Liver (tissue), 9 donors: ENCODE measurements around the gene PHKB. TPM values are rescaled to one million over a fixed set of nuclear protein-coding genes. Genes with fewer than 3 reads are reported as not detected.

Source experiments
- DNase-seq: peaks from one replicate; pipeline ENCODE4 v3.0.0-alpha.2; 2017; ENCODE audit warnings: low spot score
- H3K27ac ChIP-seq, 2 donors: one replicate each; pipeline ENCODE4 v1.7.0; 2013; ENCODE audit warnings: inconsistent platforms in 2 of 2, low read length in 2 of 2, control low read depth in 1 of 2, low read depth in 1 of 2, mild to moderate bottlenecking in 1 of 2
- H3K27me3 ChIP-seq, 4 donors: one replicate each; pipeline versions ENCODE4 v1.6.1 to v1.7.0; 2013; ENCODE audit warnings: low read length in 3 of 4, inconsistent platforms in 1 of 4, mild to moderate bottlenecking in 1 of 4, moderate library complexity in 1 of 4; ENCODE audit not compliant: control insufficient read depth in 4 of 4, insufficient read depth in 4 of 4
- H3K36me3 ChIP-seq, 4 donors: one replicate each; pipeline versions ENCODE4 v1.6.1 to v1.7.0; 2013; ENCODE audit warnings: low read length in 3 of 4, mild to moderate bottlenecking in 3 of 4, low read depth in 1 of 4, moderate library complexity in 1 of 4; ENCODE audit not compliant: control insufficient read depth in 4 of 4, insufficient read depth in 3 of 4
- H3K4me1 ChIP-seq, 4 donors: one replicate each; pipeline versions ENCODE4 v1.6.1 to v1.7.0; 2013; ENCODE audit warnings: low read length in 3 of 4, mild to moderate bottlenecking in 3 of 4, moderate library complexity in 1 of 4; ENCODE audit not compliant: control insufficient read depth in 4 of 4, insufficient read depth in 4 of 4
- H3K4me3 ChIP-seq, 3 donors: one replicate each; pipeline versions ENCODE4 v1.6.1 to v1.7.0; 2013; ENCODE audit warnings: low read length in 3 of 3, control low read depth in 1 of 3, low read depth in 1 of 3, mild to moderate bottlenecking in 1 of 3
- H3K9ac ChIP-seq, 2 donors: one replicate each; pipeline ENCODE4 v1.7.0; 2013; ENCODE audit warnings: low read length in 2 of 2, mild to moderate bottlenecking in 2 of 2, moderate library complexity in 2 of 2, control low read depth in 1 of 2, low read depth in 1 of 2
- H3K9me3 ChIP-seq, 4 donors: one replicate each; pipeline versions ENCODE4 v1.6.1 to v1.7.0; 2013; ENCODE audit warnings: low read length in 3 of 4; ENCODE audit not compliant: control insufficient read depth in 4 of 4
- CTCF ChIP-seq: fragments of 150-350 bp; IDR thresholded peaks from 2 replicates; pipeline ENCODE4 v1.5.1; 2017; ENCODE audit warnings: improper control_type of control experiment, low read depth, low read length; ENCODE audit not compliant: missing input control
- FOXA1 ChIP-seq: IDR thresholded peaks from 2 replicates; pipeline ENCODE4 v1.6.1; 2016; ENCODE audit warnings: antibody characterized with exemption
- FOXA2 ChIP-seq: IDR thresholded peaks from 2 replicates; pipeline ENCODE4 v1.6.1; 2016; ENCODE audit warnings: antibody characterized with exemption
- GABPA ChIP-seq, 2 donors: IDR thresholded peaks in 1 of 2; conservative IDR thresholded peaks in 1 of 2; 2 replicates each; pipeline ENCODE4 v1.6.1; 2016; ENCODE audit warnings: antibody characterized with exemption in 2 of 2, mild to moderate bottlenecking in 1 of 2, moderate library complexity in 1 of 2
- HNF4A ChIP-seq, 2 donors: conservative IDR thresholded peaks; 2 replicates each; pipeline ENCODE4 v1.6.1; 2016; ENCODE audit warnings: antibody characterized with exemption in 2 of 2, mild to moderate bottlenecking in 2 of 2
- MAX ChIP-seq: IDR thresholded peaks from 2 replicates; pipeline ENCODE4 v1.6.1; 2016; ENCODE audit warnings: antibody characterized with exemption
- NR2F2 ChIP-seq: IDR thresholded peaks from 2 replicates; pipeline ENCODE4 v1.6.1; 2016; ENCODE audit warnings: antibody characterized with exemption
- RAD21 ChIP-seq, 2 donors: IDR thresholded peaks; 2 replicates each; pipeline ENCODE4 v1.6.1; 2016; ENCODE audit warnings: antibody characterized with exemption in 2 of 2, mild to moderate bottlenecking in 2 of 2
- REST ChIP-seq: IDR thresholded peaks from 2 replicates; pipeline ENCODE4 v1.6.1; 2016; ENCODE audit warnings: antibody characterized with exemption, mild to moderate bottlenecking
- RXRA ChIP-seq, 2 donors: IDR thresholded peaks; 2 replicates each; pipeline ENCODE4 v1.6.1; 2017 to 2018; ENCODE audit warnings: antibody characterized with exemption in 2 of 2, mild to moderate bottlenecking in 1 of 2
- SP1 ChIP-seq: IDR thresholded peaks from 2 replicates; pipeline ENCODE4 v1.6.1; 2018; ENCODE audit warnings: antibody characterized with exemption, mild to moderate bottlenecking
- TAF1 ChIP-seq: conservative IDR thresholded peaks from 2 replicates; pipeline ENCODE4 v1.6.1; 2016; ENCODE audit warnings: antibody characterized with exemption, mild to moderate bottlenecking
- YY1 ChIP-seq: IDR thresholded peaks from 2 replicates; pipeline ENCODE4 v1.6.1; 2016; ENCODE audit warnings: antibody characterized with exemption, mild to moderate bottlenecking
- ZBTB33 ChIP-seq: IDR thresholded peaks from 2 replicates; pipeline ENCODE4 v1.6.1; 2016; ENCODE audit warnings: antibody characterized with exemption
- WGBS: extraction: QIAGEN DNeasy Blood & Tissue Kit; methylation state at CpG from one replicate; pipeline ENCODE4 v1.1.7; 2013; 5-methylcytosine and 5-hydroxymethylcytosine counted together
- polyA plus RNA-seq, 2 donors: library from polyadenylated mRNA; stranded (reverse) in 1 of 2; unstranded in 1 of 2; fragments of 200-250 nt in 1 of 2; fragments of >200 nt in 1 of 2; fragmentation: Nextera tagmentation in 1 of 2; extraction: Ambion mirVana in 1 of 2; gene quantifications; one replicate each; pipeline versions ENCODE4 v1.2.1 to v1.2.3, GENCODE V29; 2013 to 2015
- total RNA-seq, 2 donors: library from RNA; depleted of rRNA; stranded (reverse); fragments of >200 nt; gene quantifications; one replicate each; pipeline ENCODE4 v1.2.3, GENCODE V29; 2014
- donor health status: healthy.
- donor health status: healthy.
- donor health status: healthy.
- donor health status: healthy.
- donor health status: healthy.

Gene PHKB
- total and polyA plus RNA-seq, 4 donors, result 13.2 to 49.1 (median 29.0) TPM

- Histone ChIP-seq H3K4me1 (no peaks in the 10 kb centered on the region), H3K27me3 (no peaks in the 10 kb centered on the region), H3K36me3 (peaks cover 1 to 15% (median 2%) of the 10 kb centered on the region in 4 donors), H3K27ac (no peak overlapping the region), H3K9me3 (no peaks in the 10 kb centered on the region), H3K4me3 (no peak overlapping the region), H3K9ac (no peak overlapping the region)
- no peak for DNase-seq
- 88% methylated on average over 4 of the region's 4 CpGs for WGBS
- no peak for TF ChIP-seq REST
- no peak for TF ChIP-seq TAF1
- TF ChIP-seq MAX, result no peak
- no peak for TF ChIP-seq GABPA (IDR thresholded peaks at IDR 0.05 in 1 of 2, conservative IDR thresholded peaks at IDR 0.05 in 1 of 2)
- no peak for TF ChIP-seq RXRA (IDR thresholded peaks at IDR 0.05)
- TF ChIP-seq FOXA2, result no peak
- no peak for TF ChIP-seq CTCF
These were observed 182.3 kb downstream of the PHKB start for GRCh38 chr16:47643323-47644000.

- no peak for DNase-seq
- no peak overlapping the region for H3K9ac ChIP-seq
- H3K4me1 ChIP-seq, result no peaks in the 10 kb centered on the region
- peaks cover 1 to 14% (median 5%) of the 10 kb centered on the region in 4 donors for H3K36me3 ChIP-seq
- no peaks in the 10 kb centered on the region for H3K27me3 ChIP-seq
- TF ChIP-seq YY1 (no peak), HNF4A (conservative IDR thresholded peaks at IDR 0.05) (no peak), GABPA (IDR thresholded peaks at IDR 0.05 in 1 of 2, conservative IDR thresholded peaks at IDR 0.05 in 1 of 2) (no peak), SP1 (no peak), CTCF (no peak), NR2F2 (no peak), ZBTB33 (no peak), MAX (no peak), FOXA1 (no peak), RAD21 (IDR thresholded peaks at IDR 0.05) (no peak)
- H3K4me3 ChIP-seq, result no peak overlapping the region
- 58% methylated on average over 2 of the region's 2 CpGs for WGBS
- H3K9me3 ChIP-seq, result no peaks in the 10 kb centered on the region
- H3K27ac ChIP-seq, result no peak overlapping the region
These were observed 183.0 kb downstream of the PHKB start for GRCh38 chr16:47644166-47644565.
